Measurements from ENCODE around the gene SEPSECS. TPM values are rescaled to one million over a fixed set of nuclear protein-coding genes. Genes with fewer than 3 reads are reported as not detected.

Gene SEPSECS
- total and polyA plus RNA-seq, 2 of the 8 experiments (the other 6 are each of a cell fraction or from before 2014, with no cell fraction given) = 1.9 to 4.1 TPM

DNA sequence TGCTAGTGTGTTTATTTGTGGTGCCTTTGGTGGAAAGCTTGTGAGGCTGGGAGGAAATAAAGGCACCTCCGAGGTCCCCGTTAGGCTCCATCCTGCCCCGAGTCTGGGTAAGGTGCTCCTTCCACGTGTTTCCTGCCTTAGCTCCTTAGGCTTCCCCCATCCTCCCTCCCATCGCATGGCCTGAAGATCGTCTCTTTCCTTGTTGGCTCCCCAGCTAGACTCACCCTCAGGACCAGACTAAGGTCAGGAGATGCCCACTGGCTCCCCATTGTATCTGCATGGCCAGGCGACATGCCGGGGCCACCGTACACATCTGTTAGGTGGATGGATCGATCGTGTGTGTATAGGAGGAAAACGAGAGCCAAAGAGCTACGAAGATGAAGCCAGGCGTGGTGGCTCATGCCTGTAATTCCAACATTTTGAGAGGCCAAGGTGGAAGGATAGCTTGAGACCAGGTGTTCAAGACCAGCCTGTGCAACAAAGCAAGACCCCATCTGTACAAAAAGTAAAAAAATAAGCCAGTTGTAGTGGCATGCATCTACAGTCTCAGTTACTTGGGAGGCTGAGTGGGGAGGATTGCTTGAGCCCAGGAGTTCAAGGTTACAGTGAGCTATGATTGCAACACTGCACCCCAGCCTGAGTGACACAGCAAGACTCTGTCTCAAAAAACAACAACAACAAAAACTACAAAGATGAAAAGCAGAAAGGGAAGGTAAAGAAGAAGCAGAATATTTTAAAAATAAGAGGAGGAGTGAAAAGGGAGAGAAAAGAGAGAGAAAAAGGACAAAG lies 53.7 kb downstream of the SEPSECS start (continued):
- TF ChIP-seq, protein P1, sequence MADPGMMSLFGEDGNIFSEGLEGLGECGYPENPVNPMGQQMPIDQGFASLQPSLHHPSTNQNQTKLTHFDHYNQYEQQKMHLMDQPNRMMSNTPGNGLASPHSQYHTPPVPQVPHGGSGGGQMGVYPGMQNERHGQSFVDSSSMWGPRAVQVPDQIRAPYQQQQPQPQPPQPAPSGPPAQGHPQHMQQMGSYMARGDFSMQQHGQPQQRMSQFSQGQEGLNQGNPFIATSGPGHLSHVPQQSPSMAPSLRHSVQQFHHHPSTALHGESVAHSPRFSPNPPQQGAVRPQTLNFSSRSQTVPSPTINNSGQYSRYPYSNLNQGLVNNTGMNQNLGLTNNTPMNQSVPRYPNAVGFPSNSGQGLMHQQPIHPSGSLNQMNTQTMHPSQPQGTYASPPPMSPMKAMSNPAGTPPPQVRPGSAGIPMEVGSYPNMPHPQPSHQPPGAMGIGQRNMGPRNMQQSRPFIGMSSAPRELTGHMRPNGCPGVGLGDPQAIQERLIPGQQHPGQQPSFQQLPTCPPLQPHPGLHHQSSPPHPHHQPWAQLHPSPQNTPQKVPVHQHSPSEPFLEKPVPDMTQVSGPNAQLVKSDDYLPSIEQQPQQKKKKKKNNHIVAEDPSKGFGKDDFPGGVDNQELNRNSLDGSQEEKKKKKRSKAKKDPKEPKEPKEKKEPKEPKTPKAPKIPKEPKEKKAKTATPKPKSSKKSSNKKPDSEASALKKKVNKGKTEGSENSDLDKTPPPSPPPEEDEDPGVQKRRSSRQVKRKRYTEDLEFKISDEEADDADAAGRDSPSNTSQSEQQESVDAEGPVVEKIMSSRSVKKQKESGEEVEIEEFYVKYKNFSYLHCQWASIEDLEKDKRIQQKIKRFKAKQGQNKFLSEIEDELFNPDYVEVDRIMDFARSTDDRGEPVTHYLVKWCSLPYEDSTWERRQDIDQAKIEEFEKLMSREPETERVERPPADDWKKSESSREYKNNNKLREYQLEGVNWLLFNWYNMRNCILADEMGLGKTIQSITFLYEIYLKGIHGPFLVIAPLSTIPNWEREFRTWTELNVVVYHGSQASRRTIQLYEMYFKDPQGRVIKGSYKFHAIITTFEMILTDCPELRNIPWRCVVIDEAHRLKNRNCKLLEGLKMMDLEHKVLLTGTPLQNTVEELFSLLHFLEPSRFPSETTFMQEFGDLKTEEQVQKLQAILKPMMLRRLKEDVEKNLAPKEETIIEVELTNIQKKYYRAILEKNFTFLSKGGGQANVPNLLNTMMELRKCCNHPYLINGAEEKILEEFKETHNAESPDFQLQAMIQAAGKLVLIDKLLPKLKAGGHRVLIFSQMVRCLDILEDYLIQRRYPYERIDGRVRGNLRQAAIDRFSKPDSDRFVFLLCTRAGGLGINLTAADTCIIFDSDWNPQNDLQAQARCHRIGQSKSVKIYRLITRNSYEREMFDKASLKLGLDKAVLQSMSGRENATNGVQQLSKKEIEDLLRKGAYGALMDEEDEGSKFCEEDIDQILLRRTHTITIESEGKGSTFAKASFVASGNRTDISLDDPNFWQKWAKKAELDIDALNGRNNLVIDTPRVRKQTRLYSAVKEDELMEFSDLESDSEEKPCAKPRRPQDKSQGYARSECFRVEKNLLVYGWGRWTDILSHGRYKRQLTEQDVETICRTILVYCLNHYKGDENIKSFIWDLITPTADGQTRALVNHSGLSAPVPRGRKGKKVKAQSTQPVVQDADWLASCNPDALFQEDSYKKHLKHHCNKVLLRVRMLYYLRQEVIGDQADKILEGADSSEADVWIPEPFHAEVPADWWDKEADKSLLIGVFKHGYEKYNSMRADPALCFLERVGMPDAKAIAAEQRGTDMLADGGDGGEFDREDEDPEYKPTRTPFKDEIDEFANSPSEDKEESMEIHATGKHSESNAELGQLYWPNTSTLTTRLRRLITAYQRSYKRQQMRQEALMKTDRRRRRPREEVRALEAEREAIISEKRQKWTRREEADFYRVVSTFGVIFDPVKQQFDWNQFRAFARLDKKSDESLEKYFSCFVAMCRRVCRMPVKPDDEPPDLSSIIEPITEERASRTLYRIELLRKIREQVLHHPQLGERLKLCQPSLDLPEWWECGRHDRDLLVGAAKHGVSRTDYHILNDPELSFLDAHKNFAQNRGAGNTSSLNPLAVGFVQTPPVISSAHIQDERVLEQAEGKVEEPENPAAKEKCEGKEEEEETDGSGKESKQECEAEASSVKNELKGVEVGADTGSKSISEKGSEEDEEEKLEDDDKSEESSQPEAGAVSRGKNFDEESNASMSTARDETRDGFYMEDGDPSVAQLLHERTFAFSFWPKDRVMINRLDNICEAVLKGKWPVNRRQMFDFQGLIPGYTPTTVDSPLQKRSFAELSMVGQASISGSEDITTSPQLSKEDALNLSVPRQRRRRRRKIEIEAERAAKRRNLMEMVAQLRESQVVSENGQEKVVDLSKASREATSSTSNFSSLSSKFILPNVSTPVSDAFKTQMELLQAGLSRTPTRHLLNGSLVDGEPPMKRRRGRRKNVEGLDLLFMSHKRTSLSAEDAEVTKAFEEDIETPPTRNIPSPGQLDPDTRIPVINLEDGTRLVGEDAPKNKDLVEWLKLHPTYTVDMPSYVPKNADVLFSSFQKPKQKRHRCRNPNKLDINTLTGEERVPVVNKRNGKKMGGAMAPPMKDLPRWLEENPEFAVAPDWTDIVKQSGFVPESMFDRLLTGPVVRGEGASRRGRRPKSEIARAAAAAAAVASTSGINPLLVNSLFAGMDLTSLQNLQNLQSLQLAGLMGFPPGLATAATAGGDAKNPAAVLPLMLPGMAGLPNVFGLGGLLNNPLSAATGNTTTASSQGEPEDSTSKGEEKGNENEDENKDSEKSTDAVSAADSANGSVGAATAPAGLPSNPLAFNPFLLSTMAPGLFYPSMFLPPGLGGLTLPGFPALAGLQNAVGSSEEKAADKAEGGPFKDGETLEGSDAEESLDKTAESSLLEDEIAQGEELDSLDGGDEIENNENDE (IDR thresholded peaks at IDR 0.05; ENCODE audit: insufficient replicate concordance, low read length) = no peak
- TF ChIP-seq GABPA (IDR thresholded peaks at IDR 0.05; ENCODE audit: borderline replicate concordance, insufficient read depth, low read length) (no peak), CREB1 (IDR thresholded peaks at IDR 0.05) (no peak), CBX5 (IDR thresholded peaks at IDR 0.05; ENCODE audit: low read depth, low read length) (no peak), GTF2F1 (IDR thresholded peaks at IDR 0.05; ENCODE audit: borderline replicate concordance, low read depth, low read length) (no peak)

All from H1 (cell line).